CD4-positive, alpha-beta T cell treated with Interleukin-4 for 1 hour (primary cell): ENCODE data around the gene ME1.
"Not testable (repeated sequence)": the region's sequence is repeated elsewhere in the genome, so short reads cannot be mapped to it uniquely, and the experiment has no call there.

Experiments
- DNase-seq, 2 donors: peaks; one replicate each; pipeline ENCODE4 v3.0.0-alpha.2; 2020 to 2022

The ME1 gene

DNA sequence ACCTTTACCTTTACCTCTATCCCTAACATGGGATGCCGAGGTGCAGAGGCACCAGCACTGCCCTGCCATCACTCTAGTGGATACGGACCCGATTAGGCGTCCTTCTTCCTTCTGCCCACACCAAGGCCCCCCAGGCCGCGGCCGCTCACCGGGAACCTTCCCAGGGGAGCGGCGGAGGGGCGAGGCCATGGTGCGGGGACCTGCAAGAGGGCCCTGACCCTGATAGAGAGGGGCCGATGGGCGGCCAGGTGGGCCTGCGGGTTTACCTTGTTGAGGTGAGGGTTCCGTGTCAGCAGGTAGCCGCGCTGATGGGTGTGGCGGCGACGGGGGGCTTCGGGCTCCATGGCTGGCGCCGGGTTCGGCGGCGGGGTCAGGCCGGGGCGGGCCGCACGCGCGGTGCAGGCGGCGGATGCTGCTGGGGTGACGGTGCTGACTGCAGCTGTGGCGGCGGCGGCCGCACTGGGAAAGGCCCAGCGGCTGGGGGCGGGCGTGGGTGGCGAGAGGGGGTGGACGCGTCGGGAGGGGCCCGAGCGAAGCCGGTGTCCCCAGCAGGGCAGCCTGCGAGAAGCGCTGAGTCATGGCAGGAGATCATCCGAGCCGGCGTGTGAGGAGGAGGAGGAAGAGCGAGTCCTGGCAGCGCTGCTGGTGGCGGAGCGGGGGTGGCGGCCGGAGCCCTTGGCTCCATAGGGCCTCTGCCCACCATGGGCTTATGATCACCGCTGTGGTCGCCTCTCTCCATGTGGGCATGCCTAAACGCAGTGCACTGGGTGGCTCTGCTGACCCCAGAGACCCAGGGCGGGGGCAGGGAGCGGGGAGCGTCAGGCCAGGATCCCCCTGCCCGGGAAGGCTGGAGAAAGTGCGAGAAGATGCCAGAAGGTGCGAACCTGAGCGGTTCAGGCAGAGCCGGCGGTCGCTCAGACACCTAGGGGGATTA is at the start of gene ME1:
Gene ME1, minus strand, starts transcription at position 441 of the 934 bp plus-strand sequence. Its CDS starts 97 bp downstream, at position 344.
- peak; percentile 28 to 71 for DNase-seq

DNA sequence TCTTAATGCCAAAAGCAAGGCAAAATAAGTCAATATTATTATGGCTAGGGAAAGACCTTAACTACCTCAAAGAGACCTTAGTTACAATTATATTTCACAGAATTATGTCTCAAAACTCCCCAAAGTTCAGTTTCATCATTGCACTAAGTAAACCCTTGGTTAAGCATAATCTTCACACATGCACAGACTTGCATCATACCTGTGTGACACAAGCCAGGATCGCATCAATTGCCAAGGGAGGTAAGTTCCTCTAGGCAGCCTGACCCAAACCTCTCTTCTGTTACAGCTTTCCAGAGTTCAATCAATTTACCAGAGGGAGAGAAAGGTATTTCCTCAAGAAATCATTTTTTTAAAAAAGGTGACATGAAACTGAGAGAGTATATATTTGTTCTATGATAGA is 49.6 kb upstream of the ME1 start:
- no peak for DNase-seq

DNA sequence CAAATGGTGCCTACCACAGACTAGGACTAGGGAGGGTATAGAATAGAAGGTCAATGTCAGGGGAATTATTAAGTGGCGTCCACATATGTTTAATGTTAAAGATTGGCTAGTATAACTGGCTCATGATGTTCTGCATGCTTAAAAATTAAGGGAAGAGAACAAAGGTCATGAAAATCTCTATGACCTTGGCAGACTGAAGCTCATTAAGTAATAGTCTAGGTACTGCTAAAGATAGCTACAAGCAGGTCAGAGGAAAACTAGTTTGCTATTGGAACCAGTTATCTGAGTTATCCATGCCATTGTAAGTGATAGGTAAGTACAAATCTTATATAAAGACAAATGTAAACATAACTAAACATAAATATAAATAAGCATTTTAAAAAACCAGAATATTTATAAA is 48.5 kb upstream of the ME1 start:
- DNase-seq = no peak

DNA sequence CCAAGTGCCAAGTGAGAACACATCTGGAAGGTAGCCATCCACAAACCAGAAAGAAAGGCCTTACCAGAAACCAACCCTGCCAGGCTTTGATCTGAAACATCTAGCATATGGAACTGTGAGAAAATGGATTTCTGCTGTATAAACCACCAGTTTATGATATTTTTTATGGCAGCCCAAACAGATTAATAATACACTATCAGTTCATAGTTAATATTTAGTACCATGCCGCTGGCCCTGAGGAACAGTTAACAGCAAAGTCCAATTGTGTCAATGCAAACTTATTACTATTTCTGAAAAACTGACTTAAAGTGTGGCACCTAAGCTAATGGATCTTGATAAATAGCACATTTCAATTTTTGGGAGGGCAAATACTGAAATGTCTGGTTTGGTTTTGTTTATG is 46.1 kb upstream of the ME1 start:
- no peak for DNase-seq

DNA sequence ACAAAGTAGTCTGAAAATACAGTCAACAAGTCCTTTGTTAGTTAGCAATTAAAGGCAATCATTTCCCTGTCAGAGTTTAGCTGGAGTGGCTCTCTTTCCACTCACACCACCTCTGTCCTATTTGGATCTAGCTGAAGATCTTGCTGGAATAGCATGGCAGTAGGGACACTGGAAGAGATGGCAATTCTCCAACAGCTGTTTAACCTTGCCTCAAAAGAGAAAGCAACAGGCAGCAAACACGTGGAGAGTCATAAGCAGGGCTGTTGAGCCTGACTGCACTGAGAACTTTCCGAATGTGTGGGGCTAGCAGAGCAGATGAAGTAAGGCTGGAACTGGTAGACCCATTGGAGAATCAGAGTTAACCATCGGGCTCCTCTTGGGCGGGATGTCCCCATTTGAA is 43.5 kb upstream of the ME1 start:
- DNase-seq = no peak

DNA sequence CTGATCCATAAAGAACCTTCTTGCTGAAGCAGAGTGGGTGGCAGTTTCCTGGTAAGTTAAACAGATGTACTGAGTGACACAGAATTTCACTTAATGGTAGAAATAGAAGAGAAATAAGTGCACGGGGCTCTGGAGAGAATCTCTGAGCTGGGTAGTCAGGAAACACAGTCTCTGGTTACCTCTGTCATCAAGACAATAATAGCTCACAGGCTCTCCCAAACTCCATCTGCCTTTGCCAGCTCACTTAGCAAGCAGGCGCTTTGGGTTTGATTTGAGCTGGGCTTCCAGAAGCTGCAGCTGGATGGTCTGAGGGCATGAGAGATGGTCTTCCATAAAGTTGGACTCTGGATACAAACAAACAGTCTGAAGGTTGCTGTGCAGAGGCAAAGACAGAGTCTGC is 41.9 kb upstream of the ME1 start:
- DNase-seq = no peak

DNA sequence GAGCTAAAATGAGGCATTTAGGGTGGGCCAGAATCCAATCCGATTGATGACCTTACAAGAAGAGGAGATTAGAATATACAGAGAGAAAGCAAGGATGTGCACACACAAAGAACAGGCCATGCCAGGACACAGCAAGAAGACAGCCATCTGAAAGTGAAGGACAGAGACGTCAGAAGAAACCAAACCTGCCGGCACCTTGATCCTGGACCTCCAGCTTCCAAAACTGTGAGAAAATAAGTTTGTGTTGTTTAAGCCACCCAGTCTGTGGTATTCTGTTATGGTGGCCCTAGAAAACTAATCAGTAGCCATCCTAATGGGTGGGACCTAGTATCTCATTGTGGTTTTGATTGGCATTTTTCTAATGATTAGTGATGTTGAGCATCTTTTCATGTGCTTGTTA is 39.7 kb upstream of the ME1 start:
- no peak for DNase-seq

DNA sequence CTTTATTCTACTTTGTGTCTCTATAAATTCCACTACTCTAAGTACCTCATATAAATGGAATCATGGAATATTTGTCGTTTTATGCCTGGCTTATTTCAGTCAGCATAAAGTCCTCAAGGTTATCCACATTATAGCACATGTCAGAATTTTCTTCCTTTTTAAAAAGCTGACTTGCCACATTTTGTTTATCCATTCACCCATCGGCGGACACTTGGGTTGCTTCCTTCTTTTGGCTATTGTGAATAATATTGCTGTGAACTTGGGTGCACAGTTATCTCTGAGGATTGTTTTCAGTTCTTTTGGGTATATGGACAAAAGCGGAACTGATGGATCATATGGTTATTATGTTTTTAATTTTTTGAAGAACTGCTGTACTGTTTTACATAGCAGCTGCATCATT is 39.1 kb upstream of the ME1 start:
- DNase-seq = no peak

DNA sequence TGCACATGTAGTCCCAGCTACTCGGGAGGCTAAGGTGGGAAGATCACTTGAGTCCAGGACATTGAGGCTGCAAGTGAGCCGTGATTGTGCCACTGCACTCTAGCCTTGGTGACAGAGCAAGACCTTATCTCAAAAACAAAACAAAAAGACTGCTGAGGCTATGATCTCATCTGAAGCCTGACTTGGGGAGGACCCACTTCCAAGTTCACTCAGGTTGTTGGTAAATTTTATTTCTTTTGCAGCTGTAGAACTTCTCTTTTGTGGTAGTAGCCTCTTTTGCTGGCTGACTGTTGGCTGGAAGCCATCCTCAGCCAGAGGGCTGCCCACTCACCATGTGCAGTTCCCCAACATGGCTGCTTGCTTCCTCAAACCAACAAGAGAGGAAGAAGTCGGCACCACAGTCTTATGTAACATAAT is 36.8 kb upstream of the ME1 start:
- peak; percentile 9 to 66 for DNase-seq

DNA sequence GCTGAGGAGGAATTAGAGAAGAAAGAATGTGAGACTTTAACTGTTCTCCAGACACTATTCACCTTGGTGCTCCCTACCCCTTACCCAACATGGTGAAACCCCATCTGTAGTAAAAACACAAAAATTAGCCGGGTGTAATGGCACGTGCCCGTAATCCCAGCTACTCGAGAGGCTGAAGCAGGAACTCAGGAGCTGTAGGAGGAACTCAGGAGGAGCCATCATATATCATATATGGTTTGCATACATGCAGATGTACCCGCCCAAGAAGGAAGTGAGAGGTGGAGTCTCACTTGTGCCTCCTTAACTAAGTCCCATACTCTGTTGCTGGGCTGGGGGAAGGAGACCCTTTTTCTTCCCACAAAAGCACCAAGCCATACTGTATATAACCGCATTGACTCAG is 35.5 kb upstream of the ME1 start:
- DNase-seq = no peak

DNA sequence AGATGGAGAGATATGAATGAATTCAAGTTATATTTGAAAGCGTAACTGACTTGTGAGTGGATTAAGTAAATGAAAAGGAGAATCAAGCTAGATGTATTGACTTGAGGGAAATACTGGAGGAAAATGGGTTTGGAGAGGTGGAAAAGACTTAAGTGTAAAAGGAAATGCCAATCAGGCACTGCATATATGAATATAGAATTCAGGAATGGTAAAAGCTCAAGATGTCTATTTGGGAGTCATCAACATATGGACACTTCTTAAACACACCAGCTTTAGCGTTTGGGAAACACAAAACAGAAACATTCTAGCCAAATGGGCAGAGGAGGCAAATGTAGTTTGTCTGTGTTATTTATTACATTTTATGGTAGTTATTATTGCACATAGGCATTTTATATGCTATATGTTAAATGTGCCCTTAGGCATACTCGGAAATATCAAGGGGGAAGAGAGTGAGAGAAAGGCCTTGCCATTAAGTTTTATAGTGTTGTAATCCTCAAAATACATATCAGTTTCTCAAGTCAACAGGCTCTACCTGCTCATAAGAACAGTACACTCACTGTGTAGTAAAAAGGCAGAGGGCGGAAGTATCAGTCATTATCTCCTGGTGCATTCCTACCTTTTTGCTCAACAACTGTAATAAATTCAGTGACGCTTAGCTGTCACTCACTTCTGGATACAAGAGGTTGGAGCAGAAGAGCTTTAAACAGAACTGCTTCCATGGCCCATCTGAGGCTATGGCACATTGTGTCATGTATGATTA is 33.7 kb upstream of the ME1 start:
- DNase-seq = no peak

DNA sequence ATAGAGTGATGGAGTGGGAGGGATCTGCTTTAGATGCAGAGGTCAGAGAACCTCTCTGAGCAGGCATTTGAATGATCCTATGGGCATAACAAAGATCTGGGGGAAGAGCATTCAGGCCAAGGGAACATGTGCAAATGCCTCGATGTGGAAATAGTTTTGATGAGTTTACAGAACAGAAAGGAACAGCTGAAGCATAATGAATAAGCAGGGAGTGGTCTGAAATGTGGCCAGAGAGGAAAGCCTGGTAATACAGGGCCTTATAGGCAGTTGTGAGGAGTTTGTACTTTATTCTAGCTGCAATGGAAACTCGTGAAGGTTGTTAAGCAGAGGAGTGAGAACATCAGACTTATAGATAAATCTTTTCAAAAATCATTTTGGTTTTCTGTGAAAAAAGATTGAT is 33.0 kb upstream of the ME1 start:
- DNase-seq = no peak

DNA sequence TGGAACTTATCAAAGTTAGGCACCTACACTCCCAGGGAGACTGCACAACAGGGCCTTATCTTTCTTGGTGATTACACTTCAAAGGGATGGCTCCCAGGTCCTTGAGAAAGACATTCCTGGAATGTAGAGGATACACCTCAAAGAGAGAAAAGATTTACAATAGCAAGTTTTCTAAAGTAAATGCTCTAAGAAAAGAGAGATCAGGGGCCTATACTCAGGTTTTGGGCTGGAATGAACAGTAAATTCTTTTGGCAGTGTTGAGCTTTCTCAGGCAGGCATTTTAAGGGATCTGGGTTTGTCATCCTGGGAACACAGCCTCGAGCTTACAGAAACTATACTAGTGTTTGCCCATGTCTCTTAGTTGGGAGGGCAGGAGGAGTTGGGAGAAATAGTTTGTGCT is 31.7 kb upstream of the ME1 start:
- DNase-seq = no peak

DNA sequence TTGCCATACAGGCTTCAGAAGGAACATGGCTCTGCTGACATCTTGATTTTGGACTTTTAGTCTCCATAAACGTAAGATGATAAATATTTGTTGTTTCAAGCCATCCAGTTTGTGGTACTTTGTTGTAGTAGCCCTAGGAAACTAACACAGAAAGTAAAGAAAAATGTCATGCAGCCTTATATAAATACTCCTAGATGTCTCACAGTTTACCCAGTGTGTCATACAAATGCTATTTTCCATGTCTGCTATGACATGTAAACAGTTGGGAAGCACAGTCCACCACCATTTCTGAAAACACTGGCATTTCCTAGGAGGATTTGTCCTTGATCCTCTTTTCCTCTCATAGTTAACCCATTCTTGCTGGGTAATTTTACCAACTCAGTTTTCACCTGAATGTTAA is 30.6 kb upstream of the ME1 start:
- no peak for DNase-seq

DNA sequence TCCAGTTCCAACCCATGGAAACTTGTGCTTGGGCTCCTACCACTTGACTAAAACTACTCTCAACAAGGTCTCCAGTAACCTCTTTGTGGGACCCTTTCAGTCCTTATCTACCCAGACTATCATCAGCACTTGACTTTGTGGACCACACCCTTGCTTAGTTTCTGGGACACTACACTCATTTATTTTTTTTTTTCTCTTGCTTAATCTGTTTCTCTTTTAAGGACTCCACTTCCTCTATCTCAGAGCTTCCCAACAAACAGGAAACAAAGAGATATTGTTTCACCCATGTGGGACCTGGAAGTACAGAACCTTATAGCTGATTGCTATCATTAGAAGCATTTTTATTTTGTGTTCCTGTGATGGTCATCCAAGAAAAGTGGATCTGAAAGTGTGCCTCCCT is 28.8 kb upstream of the ME1 start:
- DNase-seq = no peak

DNA sequence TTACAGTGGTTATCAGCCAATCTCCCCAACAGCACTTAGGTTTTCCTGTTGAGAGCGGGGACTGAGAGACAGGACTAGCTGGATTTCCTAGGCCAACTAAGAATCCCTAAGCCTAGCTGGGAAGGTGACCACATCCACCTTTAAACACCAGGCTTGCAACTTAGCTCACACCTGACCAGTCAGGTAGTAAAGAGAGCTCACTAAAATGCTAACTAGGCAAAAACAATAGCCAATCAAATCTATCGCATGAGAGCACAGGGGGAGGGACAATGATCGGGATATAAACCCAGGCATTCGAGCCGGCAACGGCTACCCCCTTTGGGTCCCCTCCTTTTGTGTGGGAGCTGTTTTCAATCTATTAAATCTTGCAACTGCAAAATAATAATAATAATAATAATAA is 19.2 kb upstream of the ME1 start:
- not testable (repeated sequence) for DNase-seq

DNA sequence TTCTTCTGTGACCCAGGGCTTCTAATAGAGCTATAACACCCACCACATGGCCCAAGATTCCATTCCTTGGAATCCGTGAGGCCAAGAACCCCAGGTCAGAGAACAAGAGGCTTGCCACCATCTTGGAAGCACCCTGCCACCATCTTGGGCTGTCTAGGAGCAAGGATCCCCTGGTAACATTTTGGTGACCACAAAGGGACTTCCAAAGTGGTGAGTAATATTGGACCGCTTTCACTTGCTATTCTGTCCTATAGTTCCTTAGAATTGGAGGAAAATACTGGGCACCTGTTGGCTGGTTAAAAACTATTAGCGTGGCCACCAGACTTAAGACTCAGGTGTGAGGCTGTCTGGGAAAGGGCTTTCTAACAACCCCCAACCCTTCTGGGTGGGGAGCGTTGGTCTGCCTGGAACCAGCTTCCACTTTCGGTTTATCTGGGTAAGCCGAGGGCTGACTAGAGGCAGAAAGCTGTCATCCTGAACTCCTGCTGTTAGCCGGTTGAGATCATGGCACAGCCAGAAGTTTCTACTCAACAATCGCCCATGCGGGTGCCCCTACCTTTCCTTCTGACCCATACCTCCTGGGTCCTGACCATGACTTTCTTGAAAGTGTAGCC is 13.3 kb upstream of the ME1 start:
- DNase-seq = not testable (repeated sequence)

DNA sequence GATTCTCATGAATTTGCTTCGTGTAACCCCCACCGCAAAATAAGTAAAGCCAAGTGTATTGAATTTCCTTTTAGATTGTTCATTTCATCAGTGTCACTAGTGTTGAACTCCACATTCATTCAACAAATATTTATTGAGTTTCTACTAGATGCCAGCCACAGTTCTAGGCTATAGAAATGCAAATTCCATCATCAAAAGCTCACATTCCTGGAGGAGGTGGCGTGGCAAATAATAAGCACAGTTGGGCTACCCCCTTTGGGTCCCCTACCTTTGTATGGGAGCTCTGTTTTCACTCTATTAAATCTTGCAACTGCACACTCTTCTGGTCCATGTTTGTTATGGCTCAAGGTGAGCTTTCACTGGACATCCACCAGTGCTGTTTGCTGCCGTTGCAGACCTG is 12.7 kb upstream of the ME1 start:
- no peak for DNase-seq

DNA sequence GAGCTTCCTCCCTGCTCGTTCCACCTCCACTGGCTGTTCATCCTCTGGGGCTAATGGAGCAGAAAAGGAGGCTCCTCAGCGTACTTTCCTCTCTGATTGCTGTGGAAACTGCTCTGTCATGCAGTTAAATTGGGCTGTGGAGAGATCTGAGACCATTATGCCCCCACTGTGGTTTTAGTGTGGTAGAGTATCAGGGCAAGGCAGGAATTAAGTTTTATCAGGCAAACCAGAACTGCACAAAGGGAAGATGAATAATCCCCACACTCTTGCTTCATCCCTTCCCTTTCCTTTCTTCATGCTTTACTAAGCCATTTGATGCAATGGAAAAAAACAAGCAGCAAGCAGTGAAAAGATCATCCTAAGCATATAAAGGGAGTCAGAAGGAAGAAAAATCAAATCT is 11.9 kb upstream of the ME1 start:
- no peak for DNase-seq

DNA sequence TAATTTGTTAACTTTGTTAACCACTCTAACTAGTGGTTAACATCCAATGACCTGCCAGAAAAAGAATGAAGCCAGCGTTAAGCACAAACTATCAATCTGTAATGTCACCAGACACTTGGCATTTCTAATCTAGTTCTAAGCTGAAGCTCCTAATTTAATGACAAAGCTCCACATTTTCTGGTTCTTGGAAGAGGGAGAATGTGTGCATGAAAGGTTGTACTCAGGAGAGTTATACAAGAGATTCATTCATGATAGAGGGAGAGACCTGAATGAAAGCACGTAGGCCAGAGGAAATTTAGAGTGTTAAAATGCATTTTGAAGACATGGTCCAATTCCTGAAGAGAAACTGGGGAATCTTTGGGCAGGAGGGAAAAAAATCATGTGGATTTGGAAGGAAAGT is 8.3 kb upstream of the ME1 start:
- no peak for DNase-seq

DNA sequence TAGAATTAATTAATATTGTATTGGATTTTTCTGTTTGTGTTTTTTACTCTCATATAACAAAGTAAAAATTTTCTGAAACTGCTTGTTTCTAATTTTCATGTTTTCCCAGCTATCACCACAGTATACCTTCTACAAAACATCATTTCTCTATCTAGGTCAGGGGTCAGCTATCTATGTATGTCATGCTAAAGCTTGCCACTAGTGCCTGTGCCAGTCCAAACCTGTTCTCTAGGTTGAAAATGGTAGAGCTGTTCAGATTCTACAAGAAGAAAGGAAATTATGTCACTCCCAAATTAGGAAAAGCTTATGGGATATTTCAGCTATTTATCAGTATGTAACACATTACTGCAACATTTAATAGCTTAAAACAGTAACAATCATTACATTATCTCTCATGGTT is 5.8 kb upstream of the ME1 start:
- no peak for DNase-seq

DNA sequence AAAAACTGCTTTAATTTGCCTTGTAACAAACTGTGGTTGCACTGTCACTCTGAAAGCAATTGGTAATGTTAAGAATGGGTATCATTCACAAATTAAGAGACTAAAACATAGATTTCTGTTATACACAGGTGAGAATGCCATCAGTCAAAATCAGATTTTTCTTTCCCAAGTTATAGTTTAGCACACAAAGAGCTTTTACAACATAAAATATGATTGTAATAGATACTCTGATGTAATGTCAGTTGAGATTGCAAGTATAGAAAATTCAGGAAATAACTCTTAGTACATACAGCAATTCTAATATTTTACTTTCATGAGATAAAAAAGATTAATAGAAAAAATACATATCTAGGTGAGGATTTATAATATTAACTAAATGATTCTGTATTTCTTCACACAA is 2.3 kb upstream of the ME1 start:
- DNase-seq = no peak

DNA sequence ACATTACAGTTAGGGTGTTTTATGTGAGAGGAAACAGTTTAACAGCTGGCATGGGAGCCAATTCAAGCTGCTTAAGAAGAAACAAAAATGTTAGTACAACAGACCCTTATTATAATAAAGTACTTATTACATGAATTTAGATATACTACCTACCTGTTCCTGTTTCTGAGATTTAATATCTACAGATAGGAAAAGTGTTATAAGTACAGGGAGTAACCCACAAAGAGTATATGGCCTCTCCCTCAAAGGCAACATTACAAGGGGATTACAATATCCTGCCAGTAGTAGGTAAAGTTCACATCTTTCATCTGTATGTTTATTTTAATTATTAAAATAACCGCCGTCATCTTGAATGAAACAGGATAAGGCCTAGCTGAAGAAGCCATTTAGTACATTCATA is 1.8 kb upstream of the ME1 start:
- no peak for DNase-seq
